ENCODE measurements around the gene ZNF48.

GRCh38 chr16:30348113-30348512 is 47.1 kb upstream of the ZNF48 start:
- TF ChIP-seq CTCF (IDR thresholded peaks at IDR 0.05) (no peak), POLR2A (IDR thresholded peaks at IDR 0.05) (no peak)

Data from esophagus squamous epithelium (tissue), 4 donors.